Globus pallidus (tissue), 1 donor: ENCODE results near the gene DCAF15.
A peak's percentile ranks its signal among the peaks of the same experiment; 100 is the strongest.

ENCODE experiments used
- DNase-seq: peaks from one replicate; pipeline ENCODE4 v3.0.0-alpha.2; 2015; ENCODE audit warnings: low spot score

The DCAF15 gene

GRCh38 chr19:13976446-13976845 is 24.1 kb downstream of the DCAF15 start:
- DNase-seq = no peak

- DNase-seq = no peak
Observed at GRCh38 chr19:13977803-13978202, 25.5 kb downstream of the DCAF15 start.

GRCh38 chr19:13978351-13979243 is 26.3 kb downstream of the DCAF15 start:
- peak; percentile 51 for DNase-seq

GRCh38 chr19:13979244-13979615 is 26.9 kb downstream of the DCAF15 start:
- no peak for DNase-seq

- no peak for DNase-seq
Observed at GRCh38 chr19:13979686-13980085, 27.4 kb downstream of the DCAF15 start.

GRCh38 chr19:13980340-13980739 is 28.0 kb downstream of the DCAF15 start:
- no peak for DNase-seq

- no peak for DNase-seq
Observed at GRCh38 chr19:13981021-13981420, 28.7 kb downstream of the DCAF15 start.

- DNase-seq = no peak
Observed at GRCh38 chr19:13981467-13981866, 29.2 kb downstream of the DCAF15 start.

- DNase-seq = no peak
Observed at GRCh38 chr19:13981988-13982501, 29.7 kb downstream of the DCAF15 start.

GRCh38 chr19:13982773-13983172 is 30.5 kb downstream of the DCAF15 start:
- DNase-seq = no peak

GRCh38 chr19:13983213-13983889 is 31.0 kb downstream of the DCAF15 start:
- DNase-seq = no peak

GRCh38 chr19:13984186-13984585 is 31.9 kb downstream of the DCAF15 start:
- no peak for DNase-seq

GRCh38 chr19:13984875-13985741 is 32.8 kb downstream of the DCAF15 start:
- no peak for DNase-seq

GRCh38 chr19:13985771-13986347 is 33.5 kb downstream of the DCAF15 start:
- DNase-seq = no peak

- DNase-seq = peak; percentile 62
Observed at GRCh38 chr19:13986348-13986904, 34.1 kb downstream of the DCAF15 start.

GRCh38 chr19:13987101-13987890 is 35.0 kb downstream of the DCAF15 start:
- peak; percentile 68 for DNase-seq

GRCh38 chr19:13989487-13989886 is 37.2 kb downstream of the DCAF15 start:
- DNase-seq = no peak

- DNase-seq = no peak
Observed at GRCh38 chr19:13990085-13990484, 37.8 kb downstream of the DCAF15 start.

- no peak for DNase-seq
Observed at GRCh38 chr19:13992025-13992424, 39.7 kb downstream of the DCAF15 start.

- no peak for DNase-seq
Observed at GRCh38 chr19:13993590-13994300, 41.4 kb downstream of the DCAF15 start.
